NCI-H345 treated with DMSO at 0.1 percent for 48 hours (cell line): Measurements from ENCODE around the gene U2AF1L4.
"Not testable (repeated sequence)": the region's sequence is repeated elsewhere in the genome, so short reads cannot be mapped to it uniquely, and the experiment has no call there.

Experiments
- DNase-seq: peaks from one replicate; lab custom pipeline; 2025; ENCODE audit not compliant: unreplicated experiment; lab: John Stamatoyannopoulos, UW

The U2AF1L4 gene

DNA sequence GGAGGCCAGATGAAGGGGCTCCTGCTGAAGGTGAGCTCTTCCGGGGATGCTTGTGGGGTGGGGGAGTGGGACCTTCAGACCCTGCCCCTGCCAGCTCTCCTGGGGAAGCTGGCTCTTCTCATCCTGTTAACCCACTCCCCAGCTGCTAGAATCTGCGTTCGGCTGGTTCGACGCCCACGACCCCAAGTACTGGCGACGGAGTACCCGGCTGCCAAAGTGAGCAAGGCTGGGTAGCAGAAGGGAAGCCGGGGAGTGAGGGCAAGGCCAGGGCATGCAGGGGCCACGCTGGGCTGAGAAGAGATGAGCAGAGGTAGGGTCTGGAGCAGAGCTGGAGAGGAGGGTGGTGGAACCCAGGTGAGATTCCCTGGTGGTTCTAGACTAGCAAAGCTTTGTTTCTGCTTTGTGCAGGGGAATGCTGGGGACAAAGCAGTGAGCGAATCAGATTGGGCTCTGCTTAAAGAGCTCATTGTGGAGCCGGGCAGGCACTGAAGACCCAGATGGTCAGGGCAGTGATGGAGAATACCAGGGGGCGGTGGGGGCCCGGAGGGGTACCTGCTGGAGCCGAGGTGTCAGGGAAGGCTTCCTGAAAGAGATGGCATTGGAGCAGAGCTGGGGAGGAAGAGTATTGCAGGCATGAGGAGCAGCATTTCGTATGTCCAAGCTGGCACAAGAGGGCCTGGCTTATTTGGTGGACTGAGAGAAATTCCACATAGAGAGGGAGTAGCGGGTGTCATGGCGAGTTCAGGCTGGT lies 17.1 kb downstream of the U2AF1L4 start:
- no peak for DNase-seq

DNA sequence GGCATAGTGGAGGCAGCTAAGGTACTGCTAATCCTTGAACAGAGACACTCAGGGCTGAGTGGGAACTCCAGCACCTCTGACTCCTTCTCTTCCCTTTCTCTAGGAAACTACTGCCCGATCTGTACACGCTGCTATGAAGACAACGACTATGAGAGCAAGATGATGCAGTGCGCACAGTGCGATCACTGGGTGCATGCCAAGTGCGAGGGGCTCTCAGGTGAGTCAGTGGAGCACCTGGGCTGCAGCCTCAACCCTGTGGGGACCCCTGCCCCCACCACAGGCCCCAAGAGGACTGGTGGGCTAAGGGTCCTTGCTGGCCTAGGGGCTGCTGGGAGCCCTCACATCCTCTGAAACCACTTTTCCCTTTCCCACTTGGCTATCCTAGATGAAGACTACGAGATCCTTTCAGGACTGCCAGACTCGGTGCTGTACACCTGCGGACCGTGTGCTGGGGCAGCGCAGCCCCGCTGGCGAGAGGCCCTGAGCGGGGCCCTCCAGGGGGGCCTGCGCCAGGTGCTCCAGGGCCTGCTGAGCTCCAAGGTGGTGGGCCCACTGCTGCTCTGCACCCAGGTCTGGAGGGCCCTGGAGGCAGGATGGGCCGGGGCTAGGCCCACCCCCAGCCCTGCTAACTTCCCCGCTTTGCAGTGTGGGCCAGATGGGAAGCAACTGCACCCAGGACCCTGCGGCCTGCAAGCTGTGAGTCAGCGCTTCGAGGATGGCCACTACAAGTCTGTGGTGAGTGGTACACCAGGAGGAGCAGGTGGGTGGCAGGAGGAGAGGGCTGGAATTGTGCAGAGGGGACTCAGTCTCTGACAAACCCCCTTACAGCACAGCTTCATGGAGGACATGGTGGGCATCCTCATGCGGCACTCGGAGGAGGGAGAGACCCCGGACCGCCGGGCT lies 17.9 kb downstream of the U2AF1L4 start:
- no peak for DNase-seq

DNA sequence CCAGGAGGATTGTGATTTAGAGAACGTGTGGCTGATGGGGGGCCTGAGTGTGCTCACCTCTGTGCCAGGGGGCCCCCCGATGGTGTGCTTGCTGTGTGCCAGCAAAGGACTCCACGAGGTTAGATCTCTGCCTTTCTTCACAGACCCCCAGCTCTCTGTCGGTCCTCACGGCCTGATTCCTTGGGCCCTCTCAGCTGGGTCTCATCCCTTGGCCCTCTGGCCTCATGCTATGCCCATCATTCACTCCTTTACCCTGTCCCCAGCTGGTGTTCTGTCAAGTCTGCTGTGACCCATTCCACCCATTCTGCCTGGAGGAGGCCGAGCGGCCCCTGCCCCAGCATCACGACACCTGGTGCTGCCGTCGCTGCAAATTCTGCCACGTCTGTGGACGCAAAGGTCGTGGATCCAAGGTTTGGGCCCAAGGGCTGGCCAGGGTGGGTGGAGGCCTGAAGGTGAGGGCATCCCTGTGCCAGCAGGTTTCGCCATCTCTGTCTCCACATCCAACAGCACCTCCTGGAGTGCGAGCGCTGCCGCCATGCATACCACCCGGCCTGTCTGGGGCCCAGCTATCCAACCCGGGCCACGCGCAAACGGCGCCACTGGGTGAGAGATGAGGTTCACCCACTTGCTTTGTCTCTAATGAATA lies 19.9 kb downstream of the U2AF1L4 start:
- no peak for DNase-seq

DNA sequence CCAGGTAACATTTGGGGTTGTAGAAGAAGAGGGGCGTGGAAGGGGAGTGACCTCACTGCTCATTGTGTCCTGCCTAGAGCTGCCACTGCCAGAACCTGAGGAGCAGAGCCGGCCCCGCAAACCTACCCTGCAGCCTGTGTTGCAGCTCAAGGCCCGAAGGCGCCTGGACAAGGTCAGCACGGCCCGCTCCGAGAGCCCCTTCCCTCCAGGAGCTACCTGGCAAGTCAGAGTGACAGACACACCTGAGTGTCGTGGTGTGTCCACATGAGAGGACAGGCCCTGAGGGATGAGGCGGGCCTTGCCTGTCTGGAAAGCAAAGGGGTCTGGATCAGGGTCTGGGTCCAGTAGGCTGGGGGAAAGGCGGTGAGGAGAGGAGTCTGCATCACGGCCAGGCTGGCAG lies 20.7 kb downstream of the U2AF1L4 start:
- no peak for DNase-seq

DNA sequence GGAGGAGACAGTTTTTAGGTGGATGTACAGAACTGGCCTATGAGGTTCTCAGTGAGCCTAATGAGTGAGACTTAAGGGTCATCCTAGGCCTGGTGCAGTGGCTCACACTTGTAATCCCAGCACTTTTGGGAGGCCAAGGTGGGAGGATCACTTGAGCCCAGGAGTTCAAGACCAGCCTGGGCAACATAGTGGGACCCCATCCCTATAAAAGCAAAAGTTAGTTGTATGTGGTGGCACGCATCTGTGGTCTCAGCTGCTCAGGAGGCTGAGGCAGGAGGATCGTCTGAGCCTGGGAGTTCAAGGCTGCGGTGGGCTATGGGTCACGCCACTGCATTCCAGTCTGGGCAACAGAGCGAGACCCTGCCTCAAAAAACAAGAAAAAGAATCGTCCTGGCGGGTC lies 21.1 kb downstream of the U2AF1L4 start:
- not testable (repeated sequence) for DNase-seq

DNA sequence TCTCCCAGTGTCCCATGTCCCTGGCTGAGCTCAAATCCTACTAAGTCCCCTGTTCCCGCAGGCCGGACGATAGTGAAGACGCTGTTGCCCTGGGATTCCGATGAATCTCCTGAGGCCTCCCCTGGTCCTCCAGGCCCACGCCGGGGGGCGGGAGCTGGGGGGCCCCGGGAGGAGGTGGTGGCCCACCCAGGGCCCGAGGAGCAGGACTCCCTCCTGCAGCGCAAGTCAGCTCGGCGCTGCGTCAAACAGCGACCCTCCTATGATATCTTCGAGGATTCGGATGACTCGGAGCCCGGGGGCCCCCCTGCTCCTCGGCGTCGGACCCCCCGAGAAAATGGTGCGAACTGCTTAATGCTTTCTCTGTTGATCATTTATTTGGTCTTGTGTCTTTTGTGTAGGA lies 21.5 kb downstream of the U2AF1L4 start:
- no peak for DNase-seq

DNA sequence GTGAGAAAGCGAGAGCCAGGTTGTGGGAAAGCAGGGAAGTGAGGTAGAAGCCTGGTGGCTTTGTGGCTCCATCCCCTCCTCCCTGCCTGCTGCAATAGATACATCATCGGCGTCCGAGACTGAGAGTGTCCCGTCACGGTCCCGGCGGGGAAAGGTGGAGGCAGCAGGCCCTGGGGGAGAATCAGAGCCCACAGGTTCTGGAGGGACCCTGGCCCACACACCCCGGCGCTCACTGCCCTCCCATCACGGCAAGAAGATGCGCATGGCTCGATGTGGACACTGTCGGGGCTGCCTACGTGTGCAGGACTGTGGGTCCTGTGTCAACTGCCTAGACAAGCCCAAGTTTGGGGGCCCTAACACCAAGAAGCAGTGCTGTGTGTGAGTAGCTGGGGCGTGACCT lies 22.3 kb downstream of the U2AF1L4 start:
- DNase-seq, result no peak

DNA sequence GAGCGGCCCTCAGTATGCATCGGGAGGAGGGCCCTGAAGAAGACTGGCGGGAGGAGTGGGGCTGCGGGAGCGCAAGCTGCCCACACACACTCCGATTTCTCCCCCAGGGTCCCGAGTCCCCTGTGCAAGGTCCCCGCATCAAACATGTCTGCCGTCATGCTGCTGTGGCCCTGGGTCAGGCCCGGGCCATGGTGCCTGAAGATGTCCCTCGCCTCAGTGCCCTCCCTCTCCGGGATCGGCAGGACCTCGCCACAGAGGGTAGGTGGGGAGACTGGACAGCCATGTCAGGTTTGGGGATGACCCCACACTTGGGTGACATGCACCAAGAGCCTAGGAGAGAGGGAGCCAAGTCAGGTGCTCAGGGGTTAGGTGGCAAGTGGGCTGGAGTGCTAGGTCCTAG lies 22.8 kb downstream of the U2AF1L4 start:
- no peak for DNase-seq

DNA sequence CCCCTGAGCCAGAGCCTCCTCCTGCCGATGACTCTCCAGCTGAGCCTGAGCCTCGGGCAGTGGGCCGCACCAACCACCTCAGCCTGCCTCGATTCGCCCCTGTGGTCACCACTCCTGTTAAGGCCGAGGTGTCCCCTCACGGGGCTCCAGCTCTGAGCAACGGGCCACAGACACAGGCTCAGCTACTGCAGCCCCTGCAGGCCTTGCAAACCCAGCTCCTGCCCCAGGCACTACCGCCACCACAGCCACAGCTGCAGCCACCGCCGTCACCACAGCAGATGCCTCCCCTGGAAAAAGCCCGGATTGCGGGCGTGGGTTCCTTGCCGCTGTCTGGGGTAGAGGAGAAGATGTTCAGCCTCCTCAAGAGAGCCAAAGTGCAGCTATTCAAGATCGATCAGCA lies 23.8 kb downstream of the U2AF1L4 start:
- DNase-seq, result no peak

DNA sequence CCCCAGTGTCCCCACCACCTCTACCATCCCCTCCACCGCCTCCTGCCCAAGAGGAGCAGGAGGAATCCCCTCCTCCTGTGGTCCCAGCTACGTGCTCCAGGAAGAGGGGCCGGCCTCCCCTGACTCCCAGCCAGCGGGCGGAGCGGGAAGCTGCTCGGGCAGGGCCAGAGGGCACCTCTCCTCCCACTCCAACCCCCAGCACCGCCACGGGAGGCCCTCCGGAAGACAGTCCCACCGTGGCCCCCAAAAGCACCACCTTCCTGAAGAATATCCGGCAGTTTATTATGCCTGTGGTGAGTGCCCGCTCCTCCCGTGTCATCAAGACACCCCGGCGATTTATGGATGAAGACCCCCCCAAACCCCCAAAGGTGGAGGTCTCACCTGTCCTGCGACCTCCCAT lies 24.6 kb downstream of the U2AF1L4 start:
- no peak for DNase-seq

DNA sequence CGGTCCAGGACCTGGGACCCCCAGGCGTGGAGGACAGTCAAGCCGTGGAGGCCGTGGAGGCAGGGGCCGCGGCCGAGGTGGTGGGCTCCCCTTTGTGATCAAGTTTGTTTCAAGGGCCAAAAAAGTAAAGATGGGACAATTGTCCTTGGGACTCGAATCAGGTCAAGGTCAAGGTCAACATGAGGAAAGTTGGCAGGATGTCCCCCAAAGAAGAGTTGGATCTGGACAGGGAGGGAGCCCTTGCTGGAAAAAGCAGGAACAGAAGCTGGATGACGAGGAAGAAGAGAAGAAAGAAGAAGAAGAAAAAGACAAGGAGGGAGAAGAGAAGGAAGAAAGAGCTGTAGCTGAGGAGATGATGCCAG lies 25.1 kb downstream of the U2AF1L4 start:
- DNase-seq, result no peak

DNA sequence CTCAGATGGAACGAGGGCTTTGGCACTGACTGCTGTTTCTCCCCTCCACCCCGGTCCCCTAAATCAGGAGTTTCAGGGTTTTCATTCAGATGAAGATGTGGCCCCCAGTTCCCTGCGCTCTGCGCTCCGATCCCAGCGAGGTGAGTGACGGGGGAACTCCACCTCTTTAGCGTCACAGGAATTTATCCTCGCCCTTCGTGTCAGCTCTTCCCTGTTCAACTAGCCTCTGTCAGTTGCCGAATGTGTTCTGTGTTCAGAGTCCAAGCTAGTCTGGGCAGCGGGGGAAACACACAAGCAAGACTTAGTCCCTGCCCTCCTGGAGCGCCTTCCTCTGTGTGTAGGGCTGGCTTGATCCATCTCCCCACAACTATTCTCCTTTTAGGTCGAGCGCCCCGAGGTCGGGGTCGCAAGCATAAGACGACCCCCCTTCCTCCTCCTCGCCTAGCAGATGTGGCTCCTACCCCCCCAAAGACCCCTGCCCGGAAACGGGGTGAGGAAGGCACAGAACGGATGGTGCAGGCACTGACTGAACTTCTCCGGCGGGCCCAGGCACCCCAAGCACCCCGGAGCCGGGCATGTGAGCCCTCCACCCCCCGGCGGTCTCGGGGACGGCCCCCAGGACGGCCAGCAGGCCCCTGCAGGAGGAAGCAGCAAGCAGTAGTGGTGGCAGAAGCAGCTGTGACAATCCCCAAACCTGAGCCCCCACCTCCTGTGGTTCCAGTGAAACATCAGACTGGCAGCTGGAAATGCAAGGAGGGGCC lies 25.6 kb downstream of the U2AF1L4 start:
- no peak for DNase-seq

DNA sequence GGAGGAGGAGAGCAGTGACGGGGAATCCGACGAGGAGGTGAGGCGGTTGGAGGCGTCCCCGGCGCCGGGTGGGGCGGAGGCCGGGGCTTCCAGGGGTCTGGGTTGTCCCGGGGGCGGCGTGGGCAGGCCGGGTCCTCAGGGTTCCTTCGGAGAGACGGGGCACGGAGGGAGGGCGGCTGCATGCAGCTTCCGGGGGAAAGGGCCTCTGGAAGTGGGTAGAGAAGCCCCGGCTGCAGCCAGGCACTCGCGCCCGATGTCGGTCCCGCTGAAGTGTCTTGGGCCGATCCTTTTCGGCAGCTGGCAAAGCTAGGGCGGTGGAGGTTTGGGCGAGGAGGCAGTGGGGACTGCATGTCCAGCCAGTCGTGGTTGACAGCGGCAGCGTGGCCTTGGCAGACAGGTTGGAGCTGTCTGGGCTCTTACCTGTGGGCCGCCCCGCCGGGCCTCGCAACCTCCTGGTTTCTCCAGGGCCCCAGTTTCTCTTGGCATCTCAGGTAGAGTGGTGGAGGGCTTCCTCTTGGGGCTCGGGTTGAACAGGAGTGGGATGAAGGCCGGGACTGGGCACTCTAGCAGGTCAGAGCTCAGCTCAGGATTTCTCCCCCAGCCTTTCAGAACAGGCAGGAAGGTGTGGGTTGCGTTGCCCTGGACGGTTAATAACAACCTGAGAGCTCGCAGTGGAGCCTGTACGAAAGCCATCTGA lies 26.7 kb downstream of the U2AF1L4 start:
- no peak for DNase-seq

DNA sequence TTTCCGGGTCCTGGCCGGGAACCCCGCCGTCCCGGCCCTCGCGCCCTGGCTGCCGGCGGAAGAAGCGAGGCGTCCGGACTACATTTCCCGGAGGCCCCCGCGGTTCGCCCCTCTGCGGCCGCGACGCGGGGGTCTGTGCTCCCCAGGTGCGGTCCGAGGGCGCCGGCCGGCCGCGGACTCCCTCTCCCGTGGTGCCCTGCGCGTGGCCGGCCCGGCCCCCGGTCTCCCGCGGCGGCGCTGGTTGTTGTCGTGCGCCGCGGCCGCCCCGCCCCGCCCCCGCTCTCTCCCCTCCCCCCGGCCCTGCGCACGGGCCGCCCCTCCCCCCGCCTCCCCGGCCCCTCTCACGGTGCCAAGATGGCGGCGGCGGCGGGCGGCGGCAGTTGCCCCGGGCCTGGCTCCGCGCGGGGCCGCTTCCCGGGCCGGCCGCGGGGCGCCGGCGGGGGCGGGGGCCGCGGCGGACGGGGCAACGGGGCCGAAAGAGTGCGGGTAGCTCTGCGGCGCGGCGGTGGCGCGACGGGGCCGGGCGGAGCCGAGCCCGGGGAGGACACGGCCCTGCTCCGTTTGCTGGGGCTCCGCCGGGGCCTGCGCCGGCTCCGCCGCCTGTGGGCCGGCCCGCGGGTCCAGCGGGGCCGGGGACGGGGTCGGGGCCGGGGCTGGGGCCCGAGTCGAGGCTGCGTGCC lies 27.4 kb downstream of the U2AF1L4 start, which contains the start of gene KMT2B:
KMT2B (plus strand) TSS at position 339 of the 680 bp plus-strand sequence; CDS start at position 355, 16 bp downstream.
- peak; percentile 100 for DNase-seq

DNA sequence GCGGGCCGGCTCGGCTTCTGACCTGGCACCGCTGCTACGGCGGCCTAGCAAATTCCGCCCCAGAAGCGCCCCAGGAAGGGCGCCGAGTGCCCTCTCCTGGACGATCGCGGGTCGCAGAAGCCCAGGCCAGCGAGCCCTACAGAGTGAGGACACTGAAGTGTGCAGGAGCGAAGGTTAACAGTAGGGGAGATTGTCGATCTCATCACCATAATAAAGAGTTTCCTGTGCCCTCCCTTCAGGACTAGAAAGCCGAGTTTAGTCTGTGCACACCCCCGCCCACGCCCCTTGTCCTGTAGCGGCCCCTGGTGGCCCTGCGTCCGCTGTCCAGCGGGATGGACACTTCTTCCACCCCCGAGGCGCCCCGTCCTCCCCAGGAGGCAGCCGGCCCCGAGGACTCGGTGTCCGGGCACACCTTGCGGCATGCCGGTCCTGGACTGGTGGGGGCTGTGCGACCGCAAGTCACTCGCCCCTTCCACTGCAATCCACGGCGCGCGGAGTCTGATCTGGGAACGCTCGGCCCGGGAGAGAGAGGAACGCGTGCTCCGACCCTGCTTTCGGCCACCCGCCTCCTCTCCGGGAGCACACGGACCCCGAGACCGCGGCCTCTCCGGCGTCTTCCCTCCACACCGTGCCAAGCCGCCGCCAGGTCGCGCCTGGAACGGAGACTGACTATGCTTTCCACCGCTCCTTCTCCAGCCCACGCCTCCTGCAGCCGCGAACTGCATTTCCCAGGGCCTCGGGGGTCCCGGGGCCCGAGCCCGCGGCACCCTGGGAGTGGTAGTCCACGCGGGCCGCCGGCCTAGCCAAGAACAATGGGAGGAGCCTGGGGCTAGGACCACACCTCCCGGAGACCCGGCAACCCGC lies 28.2 kb downstream of the U2AF1L4 start:
- DNase-seq, result peak; percentile 89

DNA sequence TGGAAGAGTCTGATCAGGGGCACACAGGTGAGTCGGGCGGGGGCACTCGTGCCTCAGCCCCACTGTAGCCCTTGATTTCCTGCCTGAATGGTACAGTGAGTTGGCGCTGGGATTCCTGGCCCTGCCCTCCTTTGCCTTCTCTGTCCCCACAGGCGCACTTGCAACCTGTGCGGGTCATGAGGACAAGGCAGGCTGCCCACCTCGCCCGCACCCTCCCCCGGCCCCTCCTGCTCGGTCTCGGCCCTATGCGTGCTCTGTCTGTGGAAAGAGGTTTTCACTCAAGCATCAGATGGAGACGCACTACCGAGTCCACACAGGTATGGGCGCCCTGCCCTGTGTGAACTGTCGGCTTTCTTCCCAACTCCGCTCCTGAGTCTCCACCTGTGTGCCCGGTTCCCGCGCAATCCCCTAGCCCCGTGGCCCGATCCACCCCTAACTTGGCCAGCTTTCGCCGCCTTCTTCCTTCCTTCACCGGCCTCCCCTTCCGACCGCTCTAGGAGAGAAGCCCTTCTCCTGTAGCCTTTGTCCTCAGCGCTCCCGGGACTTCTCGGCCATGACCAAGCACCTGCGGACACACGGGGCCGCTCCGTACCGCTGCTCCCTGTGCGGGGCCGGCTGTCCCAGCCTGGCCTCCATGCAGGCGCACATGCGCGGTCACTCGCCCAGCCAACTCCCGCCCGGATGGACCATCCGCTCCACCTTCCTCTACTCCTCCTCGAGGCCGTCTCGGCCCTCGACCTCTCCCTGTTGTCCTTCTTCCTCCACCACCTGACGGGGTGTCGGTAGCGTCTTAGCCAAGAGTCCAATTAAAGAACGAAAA lies 29.0 kb downstream of the U2AF1L4 start:
- DNase-seq, result no peak

DNA sequence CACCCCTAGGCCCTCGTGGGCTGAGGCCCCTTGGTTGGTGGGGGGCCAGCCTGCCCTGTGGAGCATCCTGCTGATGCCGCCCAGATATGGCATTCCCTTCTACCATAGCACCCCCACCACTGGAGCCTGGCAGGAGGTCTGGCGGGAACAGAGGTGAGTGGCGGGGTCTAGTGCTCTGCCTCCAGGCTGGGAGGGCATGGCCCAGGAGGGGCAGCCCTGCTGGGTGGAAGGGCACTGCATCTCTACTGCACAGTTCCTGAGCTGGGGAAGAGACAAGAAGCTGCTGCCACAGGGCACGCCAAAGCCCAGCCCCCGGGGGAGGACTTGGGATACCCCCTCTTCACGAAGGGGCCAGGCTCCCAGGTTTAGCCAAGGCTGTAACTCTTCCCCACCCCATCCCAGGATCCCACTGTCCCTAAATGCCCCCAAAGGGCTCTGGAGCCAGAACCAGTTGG lies 29.8 kb downstream of the U2AF1L4 start:
- DNase-seq, result no peak
